ENCODE measurements around the gene NCOA4. TPM values are rescaled to one million over a fixed set of nuclear protein-coding genes. Genes with fewer than 3 reads are reported as not detected.
"Not testable (repeated sequence)": the region's sequence is repeated elsewhere in the genome, so short reads cannot be mapped to it uniquely, and the experiment has no call there.

The NCOA4 gene
- total RNA-seq, 1 experiment from 2014 or later, result 101 TPM

- peak; percentile 87 for DNase-seq (ENCODE audit: extremely low read depth, low read depth)
Observed at GRCh38 chr10:46022978-46023702, 7.3 kb downstream of the NCOA4 start.

- DNase-seq (ENCODE audit: extremely low read depth, low read depth), result no peak
Observed at GRCh38 chr10:46020344-46020657, 10.1 kb downstream of the NCOA4 start.

- DNase-seq (ENCODE audit: extremely low read depth, low read depth), result no peak
Observed at GRCh38 chr10:46019569-46020343, 10.7 kb downstream of the NCOA4 start.

- DNase-seq (ENCODE audit: extremely low read depth, low read depth), result no peak
Observed at GRCh38 chr10:46019177-46019528, 11.3 kb downstream of the NCOA4 start.

- no peak for DNase-seq (ENCODE audit: extremely low read depth, low read depth)
Observed at GRCh38 chr10:46018453-46019176, 11.8 kb downstream of the NCOA4 start.

GRCh38 chr10:46017733-46018132 lies 12.7 kb downstream of the NCOA4 start:
- DNase-seq (ENCODE audit: extremely low read depth, low read depth), result no peak

GRCh38 chr10:46016811-46017210 lies 13.6 kb downstream of the NCOA4 start:
- DNase-seq (ENCODE audit: extremely low read depth, low read depth), result no peak

- no peak for DNase-seq (ENCODE audit: extremely low read depth, low read depth)
Observed at GRCh38 chr10:46016190-46016589, 14.2 kb downstream of the NCOA4 start.

- no peak for DNase-seq (ENCODE audit: extremely low read depth, low read depth)
Observed at GRCh38 chr10:46014683-46015405, 15.6 kb downstream of the NCOA4 start.

GRCh38 chr10:46014206-46014605 lies 16.2 kb downstream of the NCOA4 start:
- DNase-seq (ENCODE audit: extremely low read depth, low read depth), result no peak

- DNase-seq (ENCODE audit: extremely low read depth, low read depth), result no peak
Observed at GRCh38 chr10:46012746-46013145, 17.7 kb downstream of the NCOA4 start.

GRCh38 chr10:46006219-46006618 lies 24.2 kb downstream of the NCOA4 start:
- no peak for DNase-seq (ENCODE audit: extremely low read depth, low read depth)

- no peak for DNase-seq (ENCODE audit: extremely low read depth, low read depth)
Observed at GRCh38 chr10:46005383-46005782, 25.0 kb downstream of the NCOA4 start.

GRCh38 chr10:46004963-46005362 lies 25.5 kb downstream of the NCOA4 start:
- no peak for DNase-seq (ENCODE audit: extremely low read depth, low read depth)

GRCh38 chr10:46002916-46003693 lies 27.3 kb downstream of the NCOA4 start:
- no peak for DNase-seq (ENCODE audit: extremely low read depth, low read depth)

- DNase-seq (ENCODE audit: extremely low read depth, low read depth), result not testable (repeated sequence)
Observed at GRCh38 chr10:46002189-46002687, 28.2 kb downstream of the NCOA4 start.

GRCh38 chr10:46001187-46001756 lies 29.2 kb downstream of the NCOA4 start:
- DNase-seq (ENCODE audit: extremely low read depth, low read depth), result no peak

- no peak for DNase-seq (ENCODE audit: extremely low read depth, low read depth)
Observed at GRCh38 chr10:46000538-46000937, 29.9 kb downstream of the NCOA4 start.

GRCh38 chr10:45999955-46000354 lies 30.5 kb downstream of the NCOA4 start:
- not testable (repeated sequence) for DNase-seq (ENCODE audit: extremely low read depth, low read depth)

Measured in NCI-H460 (cell line).